ENCODE measurements around the gene ZFR2.

DNA sequence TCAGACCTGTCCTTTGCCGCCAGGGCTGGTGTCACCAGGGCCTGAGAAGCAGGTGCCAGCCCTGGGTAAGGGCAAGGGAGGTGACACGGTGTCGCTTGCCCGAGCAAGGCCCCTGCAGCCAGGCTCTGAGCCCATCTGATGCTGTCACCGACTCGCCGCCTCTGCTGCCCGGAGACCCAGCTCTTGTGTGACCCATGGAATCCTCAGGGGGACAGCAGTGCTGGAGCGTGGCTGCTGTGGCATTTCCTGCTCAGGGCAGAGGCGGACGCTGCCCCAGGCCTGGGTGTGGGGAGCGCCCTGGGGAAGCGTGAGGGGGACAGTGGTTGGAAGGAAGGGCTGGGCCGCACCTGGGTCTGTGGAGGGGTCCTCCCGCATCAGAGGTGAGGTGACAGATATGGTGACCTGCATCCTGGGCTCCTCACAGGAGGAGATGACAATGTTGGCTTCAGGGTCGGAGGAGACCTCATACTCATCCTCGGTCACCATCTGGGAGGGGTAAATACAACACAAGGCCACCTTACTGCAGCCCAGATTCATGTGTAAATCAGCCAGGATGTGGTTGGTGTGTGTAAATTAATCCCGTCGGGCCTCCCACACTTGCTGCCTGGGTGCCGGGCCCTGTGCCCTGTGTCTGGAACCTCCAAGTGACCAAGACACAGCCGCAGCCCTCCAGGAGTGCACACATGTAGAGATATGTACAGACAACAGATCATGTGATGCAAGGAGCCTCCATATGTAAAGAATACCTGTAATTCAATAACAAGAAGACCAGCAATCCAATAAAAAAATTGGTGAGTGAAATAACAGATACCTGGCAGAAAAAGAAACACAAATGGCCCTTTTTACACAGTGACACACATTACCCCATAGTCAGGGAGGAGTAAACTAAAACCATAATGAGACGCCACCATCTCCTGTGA, 55.1 kb downstream of the ZFR2 start:
- TF ChIP-seq EP300 (IDR thresholded peaks at IDR 0.05; ENCODE audit: low read depth) (no peak), POLR2A (IDR thresholded peaks at IDR 0.05) (no peak)
- TF ChIP-seq, protein P1, sequence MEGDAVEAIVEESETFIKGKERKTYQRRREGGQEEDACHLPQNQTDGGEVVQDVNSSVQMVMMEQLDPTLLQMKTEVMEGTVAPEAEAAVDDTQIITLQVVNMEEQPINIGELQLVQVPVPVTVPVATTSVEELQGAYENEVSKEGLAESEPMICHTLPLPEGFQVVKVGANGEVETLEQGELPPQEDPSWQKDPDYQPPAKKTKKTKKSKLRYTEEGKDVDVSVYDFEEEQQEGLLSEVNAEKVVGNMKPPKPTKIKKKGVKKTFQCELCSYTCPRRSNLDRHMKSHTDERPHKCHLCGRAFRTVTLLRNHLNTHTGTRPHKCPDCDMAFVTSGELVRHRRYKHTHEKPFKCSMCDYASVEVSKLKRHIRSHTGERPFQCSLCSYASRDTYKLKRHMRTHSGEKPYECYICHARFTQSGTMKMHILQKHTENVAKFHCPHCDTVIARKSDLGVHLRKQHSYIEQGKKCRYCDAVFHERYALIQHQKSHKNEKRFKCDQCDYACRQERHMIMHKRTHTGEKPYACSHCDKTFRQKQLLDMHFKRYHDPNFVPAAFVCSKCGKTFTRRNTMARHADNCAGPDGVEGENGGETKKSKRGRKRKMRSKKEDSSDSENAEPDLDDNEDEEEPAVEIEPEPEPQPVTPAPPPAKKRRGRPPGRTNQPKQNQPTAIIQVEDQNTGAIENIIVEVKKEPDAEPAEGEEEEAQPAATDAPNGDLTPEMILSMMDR (IDR thresholded peaks at IDR 0.05), result no peak

All from transverse colon (tissue), 3 donors.